Prostate gland (tissue), 2 donors: Measurements from ENCODE around the gene BTBD9.

Experiments
- POLR2A ChIP-seq: fragments of 450-650 bp; IDR thresholded peaks from one replicate; pipeline ENCODE4 v1.6.1; 2016; ENCODE audit warnings: antibody characterized with exemption, mild to moderate bottlenecking
- POLR2AphosphoS5 ChIP-seq: sonication (generic); formaldehyde crosslinking; IDR thresholded peaks from one replicate; pipeline ENCODE4 v1.6.1; 2017; ENCODE audit warnings: antibody characterized with exemption
- TF ChIP-seq, protein P1 (sequence below), 4 experiments: fragments of 200-600 bp in 2 of 4; fragments of 450-650 bp in 2 of 4; sonication (generic) in 2 of 4; IDR thresholded peaks; 1 replicate in 3 of 4; 2 replicates in 1 of 4; pipeline ENCODE4 v1.5.1; 2016 to 2019; ENCODE audit warnings: antibody characterized with exemption in 4 of 4, mild to moderate bottlenecking in 2 of 4, moderate library complexity in 2 of 4

DNA sequence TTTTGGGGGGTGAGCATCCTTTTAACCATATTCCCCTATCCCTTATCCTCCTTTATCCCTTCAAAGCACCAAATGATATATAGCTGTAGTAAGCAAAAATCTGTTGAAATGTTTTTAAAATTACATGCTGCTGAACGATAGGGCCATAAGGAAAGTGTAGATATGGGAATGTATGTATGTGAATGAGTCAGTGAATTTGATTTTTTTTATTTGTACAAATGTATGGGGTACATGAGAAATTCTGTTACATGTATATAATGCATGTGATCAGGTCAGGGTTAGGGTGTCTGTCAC is 493.0 kb downstream of the BTBD9 start:
- TF ChIP-seq POLR2A (no peak), POLR2AphosphoS5 (no peak)
- TF ChIP-seq, protein P1, sequence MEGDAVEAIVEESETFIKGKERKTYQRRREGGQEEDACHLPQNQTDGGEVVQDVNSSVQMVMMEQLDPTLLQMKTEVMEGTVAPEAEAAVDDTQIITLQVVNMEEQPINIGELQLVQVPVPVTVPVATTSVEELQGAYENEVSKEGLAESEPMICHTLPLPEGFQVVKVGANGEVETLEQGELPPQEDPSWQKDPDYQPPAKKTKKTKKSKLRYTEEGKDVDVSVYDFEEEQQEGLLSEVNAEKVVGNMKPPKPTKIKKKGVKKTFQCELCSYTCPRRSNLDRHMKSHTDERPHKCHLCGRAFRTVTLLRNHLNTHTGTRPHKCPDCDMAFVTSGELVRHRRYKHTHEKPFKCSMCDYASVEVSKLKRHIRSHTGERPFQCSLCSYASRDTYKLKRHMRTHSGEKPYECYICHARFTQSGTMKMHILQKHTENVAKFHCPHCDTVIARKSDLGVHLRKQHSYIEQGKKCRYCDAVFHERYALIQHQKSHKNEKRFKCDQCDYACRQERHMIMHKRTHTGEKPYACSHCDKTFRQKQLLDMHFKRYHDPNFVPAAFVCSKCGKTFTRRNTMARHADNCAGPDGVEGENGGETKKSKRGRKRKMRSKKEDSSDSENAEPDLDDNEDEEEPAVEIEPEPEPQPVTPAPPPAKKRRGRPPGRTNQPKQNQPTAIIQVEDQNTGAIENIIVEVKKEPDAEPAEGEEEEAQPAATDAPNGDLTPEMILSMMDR (IDR thresholded peaks at IDR 0.05): no peak
